Esophagus squamous epithelium (tissue), 4 donors: Measurements from ENCODE around the gene DDAH1.

ENCODE experiments used
- CTCF ChIP-seq, 6 experiments: fragments of 450-650 bp in 4 of 6; fragments of 200-600 bp in 2 of 6; sonication (generic) in 2 of 6; IDR thresholded peaks; one replicate each; pipeline ENCODE4 v1.5.1; 2016 to 2019; ENCODE audit warnings: antibody characterized with exemption in 6 of 6, mild to moderate bottlenecking in 4 of 6, moderate library complexity in 4 of 6
- POLR2A ChIP-seq, 4 donors: fragments of 450-650 bp; IDR thresholded peaks; one replicate each; pipeline ENCODE4 v1.6.1; 2017; ENCODE audit warnings: antibody characterized with exemption in 4 of 4, mild to moderate bottlenecking in 4 of 4, moderate library complexity in 3 of 4

GRCh38 chr1:85274969-85275453, 189.9 kb downstream of the DDAH1 start:
- no peak for TF ChIP-seq CTCF (IDR thresholded peaks at IDR 0.05)
- TF ChIP-seq POLR2A (IDR thresholded peaks at IDR 0.05), result peak in 1 of 4 donors; percentile 41
